ENCODE measurements around the gene ERGIC1. TPM values are rescaled to one million over a fixed set of nuclear protein-coding genes. Genes with fewer than 3 reads are reported as not detected.
"Not testable (repeated sequence)": the region's sequence is repeated elsewhere in the genome, so short reads cannot be mapped to it uniquely, and the experiment has no call there.

The ERGIC1 gene
- total RNA-seq, 1 donor from 2014 or later: 105 TPM

DNA sequence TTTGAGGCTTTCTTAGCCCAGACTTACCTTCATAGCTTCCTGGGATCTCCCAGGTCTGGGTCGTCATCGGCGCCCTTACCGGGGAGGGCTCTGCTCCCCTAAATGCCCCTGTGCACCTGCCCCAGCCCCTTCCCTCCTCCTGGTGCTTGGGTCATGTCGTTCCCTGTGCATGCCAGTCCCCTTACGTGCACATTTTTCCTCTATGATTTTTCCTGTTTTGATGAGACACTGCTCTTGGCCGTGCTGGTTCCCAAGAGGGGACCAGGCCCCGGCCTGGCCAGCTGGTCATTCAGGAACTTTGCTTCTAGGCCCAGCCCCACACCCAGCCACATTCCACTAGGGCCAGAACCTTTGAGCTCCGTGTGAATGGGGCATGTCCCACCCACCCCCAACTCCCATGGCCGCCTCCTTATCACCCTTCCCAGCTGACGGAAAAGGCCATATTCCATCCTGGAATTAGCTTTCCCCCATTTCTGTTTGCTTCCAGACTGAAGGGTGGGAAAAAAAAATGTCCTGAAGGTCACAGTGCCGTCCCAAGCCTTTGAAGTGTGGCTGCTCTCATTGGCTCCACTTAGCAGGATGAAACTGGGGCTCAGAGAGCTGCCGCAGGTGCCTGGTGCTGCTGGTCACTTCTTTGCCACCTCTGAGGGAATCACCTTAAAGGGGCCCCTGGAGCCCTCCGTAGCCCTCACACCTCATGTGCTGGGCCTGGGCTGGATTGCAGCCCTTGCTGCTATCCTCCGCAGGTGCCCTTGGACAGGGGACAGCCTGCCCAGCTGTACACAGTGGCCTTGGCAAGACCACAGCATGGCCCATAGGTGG is 25.1 kb downstream of the ERGIC1 start:
- H3K27me3 ChIP-seq (ENCODE audit: control insufficient read depth, insufficient read depth, low read length): no peaks in the 10 kb centered on the region
- DNase-seq (ENCODE audit: low read depth) (no peak), FAIRE-seq (no peak)
- peaks cover 6% of the 10 kb centered on the region for H3K36me3 ChIP-seq (ENCODE audit: control insufficient read depth, insufficient read depth, low read length)
- H3K4me3 ChIP-seq (ENCODE audit: low read depth, low read length): no peak overlapping the region
- no peak for TF ChIP-seq CTCF (IDR thresholded peaks at IDR 0.05; ENCODE audit: insufficient read depth, low read length, severe bottlenecking)

DNA sequence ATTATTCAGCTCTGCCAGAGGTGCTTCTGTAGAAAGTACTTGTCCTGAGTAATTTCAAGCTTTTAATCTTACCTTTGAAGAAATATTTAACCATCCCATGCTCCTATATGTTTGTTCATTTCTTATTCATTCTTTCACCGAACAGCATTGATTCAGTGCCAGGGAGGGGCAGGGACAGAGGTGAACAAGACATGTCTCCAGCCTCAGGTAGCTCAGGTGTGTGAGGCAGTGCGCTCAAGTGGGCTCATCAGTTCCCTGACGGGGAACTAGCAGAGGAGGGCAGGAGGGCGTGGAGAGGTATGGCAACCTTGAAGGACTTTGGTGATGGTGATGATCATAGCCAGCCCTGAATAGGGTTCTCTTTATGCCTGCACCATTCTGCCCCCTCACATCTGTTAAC is 25.9 kb downstream of the ERGIC1 start:
- no peak for TF ChIP-seq CTCF (IDR thresholded peaks at IDR 0.05; ENCODE audit: insufficient read depth, low read length, severe bottlenecking)

DNA sequence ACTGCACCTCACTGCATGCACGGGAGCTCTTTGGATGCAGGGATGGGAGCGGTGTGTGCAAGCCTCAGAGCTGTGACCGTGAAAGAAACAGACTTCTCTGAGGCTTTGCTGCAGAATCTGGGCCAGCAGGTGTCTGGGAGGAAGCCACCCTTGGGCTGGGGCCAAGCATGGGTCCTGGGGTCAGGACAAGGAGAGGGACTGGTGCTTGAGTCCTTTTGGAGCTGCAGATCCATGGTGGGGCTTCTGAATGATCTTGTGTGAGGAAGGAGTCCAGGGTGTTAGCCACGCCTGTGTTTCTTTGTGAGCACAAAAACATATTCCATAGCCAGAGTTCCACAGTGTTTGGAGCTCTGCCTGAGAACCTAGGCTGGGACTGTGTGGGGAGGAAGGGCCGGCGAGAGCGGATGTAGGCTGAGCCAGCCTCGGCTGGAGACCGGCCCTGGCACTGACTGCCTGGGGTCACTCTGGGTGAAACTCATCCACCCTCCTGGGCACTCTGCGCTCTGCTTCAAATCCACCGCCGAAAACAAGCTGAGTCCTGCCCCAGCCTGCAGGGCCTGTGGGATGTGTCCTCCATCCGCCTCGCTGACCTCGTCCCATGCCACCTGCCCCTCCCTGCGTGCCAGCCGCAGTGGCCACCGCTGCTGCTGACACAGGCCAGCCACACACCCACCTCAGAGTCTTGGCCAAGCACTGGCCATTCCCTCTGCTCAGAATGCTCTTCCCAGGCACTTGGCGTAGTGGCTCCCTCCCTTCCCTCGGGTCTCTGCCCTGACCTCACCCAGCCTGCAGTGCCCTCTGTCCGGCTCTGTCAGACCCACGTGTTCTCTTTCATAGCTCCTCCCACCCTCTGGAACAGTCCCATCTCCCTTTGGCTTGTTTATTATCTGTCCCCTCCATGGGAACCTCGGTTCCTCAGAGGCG is 26.7 kb downstream of the ERGIC1 start:
- Histone ChIP-seq H3K36me3 (ENCODE audit: control insufficient read depth, insufficient read depth, low read length) (peaks cover 6% of the 10 kb centered on the region), H3K27me3 (ENCODE audit: control insufficient read depth, insufficient read depth, low read length) (no peaks in the 10 kb centered on the region), H3K4me3 (ENCODE audit: low read depth, low read length) (no peak overlapping the region)
- DNase-seq (ENCODE audit: low read depth) (peak; percentile 70), FAIRE-seq (no peak)
- no peak for TF ChIP-seq CTCF (IDR thresholded peaks at IDR 0.05; ENCODE audit: insufficient read depth, low read length, severe bottlenecking)

More for the DNA sequence above, 25.9 kb downstream of the ERGIC1 start:
- H3K4me3 ChIP-seq (ENCODE audit: low read depth, low read length): no peak overlapping the region
- peak; percentile 68 for DNase-seq (ENCODE audit: low read depth)
- peaks cover 6% of the 10 kb centered on the region for H3K36me3 ChIP-seq (ENCODE audit: control insufficient read depth, insufficient read depth, low read length)
- FAIRE-seq: no peak
- H3K27me3 ChIP-seq (ENCODE audit: control insufficient read depth, insufficient read depth, low read length): no peaks in the 10 kb centered on the region

- no peak overlapping the region for H3K4me3 ChIP-seq (ENCODE audit: low read depth, low read length)
- DNase-seq (ENCODE audit: low read depth): no peak
- no peak for TF ChIP-seq CTCF (IDR thresholded peaks at IDR 0.05; ENCODE audit: insufficient read depth, low read length, severe bottlenecking)
- H3K36me3 ChIP-seq (ENCODE audit: control insufficient read depth, insufficient read depth, low read length): peaks cover 6% of the 10 kb centered on the region
- FAIRE-seq: no peak
- no peaks in the 10 kb centered on the region for H3K27me3 ChIP-seq (ENCODE audit: control insufficient read depth, insufficient read depth, low read length)
Observed at GRCh38 chr5:172861461-172861860, 27.4 kb downstream of the ERGIC1 start.

DNA sequence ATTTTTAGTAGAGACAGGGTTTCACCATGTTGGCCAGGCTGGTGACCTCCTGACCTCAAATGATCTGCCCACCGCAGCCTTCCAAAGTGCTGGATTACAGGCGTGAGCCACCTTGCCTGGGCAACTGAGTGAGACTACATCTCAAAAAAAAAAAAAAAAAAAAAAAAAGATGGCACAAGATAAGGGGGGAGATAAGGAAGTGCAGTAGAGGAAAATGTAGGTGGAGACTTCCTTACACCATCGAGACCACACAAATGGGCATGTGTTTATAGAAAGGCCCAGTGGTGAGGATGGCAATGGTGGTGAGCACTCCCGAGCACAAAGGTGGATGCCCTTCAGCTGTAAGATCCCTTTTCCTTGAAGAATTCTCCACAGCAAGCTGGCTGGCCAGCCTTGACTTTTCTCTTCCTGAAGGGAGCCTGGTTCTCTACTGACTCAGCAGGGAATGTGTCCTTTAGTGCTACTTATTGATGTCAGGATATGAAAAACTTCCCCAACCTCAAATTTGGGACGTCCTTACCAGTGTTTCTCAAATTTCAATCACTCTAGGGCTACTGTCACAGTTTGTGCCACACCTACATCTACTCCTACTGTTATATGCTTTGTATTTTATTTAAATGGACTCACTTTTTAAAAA is 28.2 kb downstream of the ERGIC1 start:
- no peak for FAIRE-seq
- TF ChIP-seq CTCF (IDR thresholded peaks at IDR 0.05; ENCODE audit: insufficient read depth, low read length, severe bottlenecking): no peak
- Histone ChIP-seq H3K27me3 (ENCODE audit: control insufficient read depth, insufficient read depth, low read length) (no peaks in the 10 kb centered on the region), H3K4me3 (ENCODE audit: low read depth, low read length) (no peak overlapping the region), H3K36me3 (ENCODE audit: control insufficient read depth, insufficient read depth, low read length) (peaks cover 6% of the 10 kb centered on the region)
- no peak for DNase-seq (ENCODE audit: low read depth)

- not testable (repeated sequence) for FAIRE-seq; DNase-seq (ENCODE audit: low read depth); H3K27me3 ChIP-seq (ENCODE audit: control insufficient read depth, insufficient read depth, low read length); H3K4me3 ChIP-seq (ENCODE audit: low read depth, low read length); H3K36me3 ChIP-seq (ENCODE audit: control insufficient read depth, insufficient read depth, low read length)
Observed at GRCh38 chr5:172864171-172864570, 30.1 kb downstream of the ERGIC1 start.

All from bronchial epithelial cell (primary cell).